Measurements from ENCODE around the gene ST6GAL1. TPM values are rescaled to one million over a fixed set of nuclear protein-coding genes. Genes with fewer than 3 reads are reported as not detected.

The ST6GAL1 gene
- total RNA-seq, 1 experiment from 2014 or later, result 3.3 TPM

- no peak for TF ChIP-seq CTCF (IDR thresholded peaks at IDR 0.05)
- no peak for TF ChIP-seq TCF7L2 (IDR thresholded peaks at IDR 0.05; ENCODE audit: low read depth, low read length)
- TF ChIP-seq REST (IDR thresholded peaks at IDR 0.05; ENCODE audit: insufficient read depth in 1 of 2, low read depth in 2 of 2, low read length in 1 of 2), result no peak
- no peak for TF ChIP-seq SIN3A (IDR thresholded peaks at IDR 0.05; ENCODE audit: borderline replicate concordance, insufficient read depth, low read depth, low read length)
- H3K27me3 ChIP-seq (ENCODE audit: control insufficient read depth, insufficient read depth, low read length), result no peaks in the 10 kb centered on the region
- H3K27ac ChIP-seq (ENCODE audit: low read length), result no peak overlapping the region
- ChIA-PET CTCF (no interaction called here), POLR2A (no interaction called here)
- ATAC-seq (no peak), DNase-seq (ENCODE audit: low read depth, low spot score) (no peak)
- H3K36me3 ChIP-seq (ENCODE audit: control insufficient read depth, insufficient read depth, low read length), result no peaks in the 10 kb centered on the region
- BruUV-seq (replicated peaks), result no TSS peak
- in situ Hi-C loops (cut with HindIII; ENCODE audit: low pct_unique_long_range_greater_than_20kb, low sequenced_read_pairs), result no loop called here
- no peaks in the 10 kb centered on the region for H3K9me3 ChIP-seq (ENCODE audit: control insufficient read depth, insufficient read depth, low read depth, low read length)
- intact Hi-C loops (cut with micrococcal nuclease; ENCODE audit: unreplicated experiment), result no loop called here
- H3K4me3 ChIP-seq (ENCODE audit: low read depth in 2 of 2, low read length in 2 of 2), result no peak overlapping the region
- H3K4me1 ChIP-seq (ENCODE audit: control insufficient read depth, insufficient read depth, low read length), result no peaks in the 10 kb centered on the region
Observed at GRCh38 chr3:186974824-186975313, 44.5 kb downstream of the ST6GAL1 start.

- Histone ChIP-seq H3K4me1 (ENCODE audit: control insufficient read depth, insufficient read depth, low read length) (no peaks in the 10 kb centered on the region), H3K4me3 (ENCODE audit: low read depth in 2 of 2, low read length in 2 of 2) (no peak overlapping the region), H3K36me3 (ENCODE audit: control insufficient read depth, insufficient read depth, low read length) (no peaks in the 10 kb centered on the region), H3K9me3 (ENCODE audit: control insufficient read depth, insufficient read depth, low read depth, low read length) (no peaks in the 10 kb centered on the region), H3K27ac (ENCODE audit: low read length) (no peak overlapping the region), H3K27me3 (ENCODE audit: control insufficient read depth, insufficient read depth, low read length) (no peaks in the 10 kb centered on the region)
- intact Hi-C loops (cut with micrococcal nuclease; ENCODE audit: unreplicated experiment) (no loop called here), in situ Hi-C loops (cut with HindIII; ENCODE audit: low pct_unique_long_range_greater_than_20kb, low sequenced_read_pairs) (no loop called here)
- CTCF ChIA-PET, result no interaction called here
- no TSS peak for BruUV-seq (replicated peaks)
- POLR2A ChIA-PET, result no interaction called here
- no peak for TF ChIP-seq POLR2AphosphoS5 (IDR thresholded peaks at IDR 0.05; ENCODE audit: low read depth, low read length)
- TF ChIP-seq CTCF (IDR thresholded peaks at IDR 0.05), result no peak
- TF ChIP-seq SIN3A (IDR thresholded peaks at IDR 0.05; ENCODE audit: borderline replicate concordance, insufficient read depth, low read depth, low read length), result no peak
- TF ChIP-seq TCF7L2 (IDR thresholded peaks at IDR 0.05; ENCODE audit: low read depth, low read length), result no peak
- no peak for TF ChIP-seq REST (IDR thresholded peaks at IDR 0.05; ENCODE audit: insufficient read depth in 1 of 2, low read depth in 2 of 2, low read length in 1 of 2)
- no peak for DNase-seq (ENCODE audit: low read depth, low spot score)
- no peak for ATAC-seq
Observed at GRCh38 chr3:186975726-186976125, 45.4 kb downstream of the ST6GAL1 start.
